Parathyroid adenoma (tissue), 2 donors: ENCODE results near the gene EPB41.
"Not testable (repeated sequence)": the region's sequence is repeated elsewhere in the genome, so short reads cannot be mapped to it uniquely, and the experiment has no call there.

Source experiments
- H2AFZ ChIP-seq: fragments of 300-600 bp; sonication (generic); one replicate; pipeline ENCODE4 v1.7.0; 2017; ENCODE audit warnings: antibody characterized with exemption, mild to moderate bottlenecking
- H3K27ac ChIP-seq: fragments of 300-600 bp; sonication (generic); one replicate; pipeline ENCODE4 v1.7.0; 2017
- H3K27me3 ChIP-seq: fragments of 300-600 bp; sonication (generic); one replicate; pipeline ENCODE4 v1.7.0; 2017; ENCODE audit warnings: low read length; ENCODE audit not compliant: control insufficient read depth, insufficient read depth
- H3K36me3 ChIP-seq: fragments of 300-600 bp; sonication (generic); one replicate; pipeline ENCODE4 v1.7.0; 2017; ENCODE audit warnings: low read length; ENCODE audit not compliant: control insufficient read depth, insufficient read depth
- H3K4me1 ChIP-seq: fragments of 300-600 bp; sonication (generic); one replicate; pipeline ENCODE4 v1.7.0; 2017; ENCODE audit warnings: control low read depth
- H3K4me2 ChIP-seq: fragments of 300-600 bp; sonication (generic); one replicate; pipeline ENCODE4 v1.7.0; 2017; ENCODE audit warnings: low read length
- H3K4me3 ChIP-seq: fragments of 300-600 bp; sonication (generic); one replicate; pipeline ENCODE4 v1.7.0; 2017; ENCODE audit warnings: low read depth, low read length
- H3K79me2 ChIP-seq: fragments of 300-600 bp; sonication (generic); one replicate; pipeline ENCODE4 v1.7.0; 2017; ENCODE audit warnings: control low read depth
- H3K9ac ChIP-seq: fragments of 300-600 bp; sonication (generic); one replicate; pipeline ENCODE4 v1.7.0; 2017; ENCODE audit warnings: mild to moderate bottlenecking
- H3K9me3 ChIP-seq: fragments of 300-600 bp; sonication (generic); one replicate; pipeline ENCODE4 v1.7.0; 2017; ENCODE audit warnings: low read length; ENCODE audit not compliant: control insufficient read depth
- CTCF ChIP-seq: fragments of 300-600 bp; sonication (generic); IDR thresholded peaks from one replicate; pipeline ENCODE4 v1.7.0; 2017; ENCODE audit warnings: antibody characterized with exemption, mild to moderate bottlenecking
- donor health status: primary hyperparathyroidism.

The EPB41 gene

GRCh38 chr1:28869952-28870351 is 44.4 kb upstream of the EPB41 start:
- H3K9ac ChIP-seq, result no peak overlapping the region
- no peaks in the 10 kb centered on the region for H3K4me1 ChIP-seq
- no peaks in the 10 kb centered on the region for H3K9me3 ChIP-seq
- H3K4me2 ChIP-seq, result no peak overlapping the region
- no peak overlapping the region for H3K27ac ChIP-seq
- TF ChIP-seq CTCF, result no peak
- H3K27me3 ChIP-seq, result no peaks in the 10 kb centered on the region
- no peaks in the 10 kb centered on the region for H3K36me3 ChIP-seq
- no peak overlapping the region for H2AFZ ChIP-seq
- no peaks in the 10 kb centered on the region for H3K79me2 ChIP-seq
- no peak overlapping the region for H3K4me3 ChIP-seq

- Histone ChIP-seq H3K4me3 (no peak overlapping the region), H3K9ac (no peak overlapping the region), H3K27me3 (no peaks in the 10 kb centered on the region), H3K27ac (no peak overlapping the region), H3K36me3 (no peaks in the 10 kb centered on the region), H3K4me1 (no peaks in the 10 kb centered on the region), H2AFZ (no peak overlapping the region), H3K79me2 (no peaks in the 10 kb centered on the region), H3K9me3 (no peaks in the 10 kb centered on the region), H3K4me2 (no peak overlapping the region)
- no peak for TF ChIP-seq CTCF
Measured at GRCh38 chr1:28871631-28872401, 42.6 kb upstream of the EPB41 start.

- H3K4me1 ChIP-seq, H3K79me2 ChIP-seq, H3K9me3 ChIP-seq, H3K4me2 ChIP-seq, H3K4me3 ChIP-seq, H3K9ac ChIP-seq, H2AFZ ChIP-seq, H3K36me3 ChIP-seq, H3K27ac ChIP-seq, H3K27me3 ChIP-seq: not testable (repeated sequence)
Measured at GRCh38 chr1:28875134-28875533, 39.2 kb upstream of the EPB41 start.

GRCh38 chr1:28877132-28877781 is 37.1 kb upstream of the EPB41 start:
- Histone ChIP-seq H2AFZ (no peak overlapping the region), H3K36me3 (no peaks in the 10 kb centered on the region), H3K27me3 (no peaks in the 10 kb centered on the region), H3K4me2 (no peak overlapping the region), H3K4me1 (no peaks in the 10 kb centered on the region), H3K79me2 (no peaks in the 10 kb centered on the region), H3K9ac (no peak overlapping the region), H3K4me3 (no peak overlapping the region), H3K9me3 (no peaks in the 10 kb centered on the region), H3K27ac (no peak overlapping the region)
- TF ChIP-seq CTCF, result peak; percentile 75

- Histone ChIP-seq H3K27me3 (no peaks in the 10 kb centered on the region), H3K27ac (no peak overlapping the region), H3K36me3 (no peaks in the 10 kb centered on the region), H2AFZ (no peak overlapping the region), H3K4me2 (no peak overlapping the region), H3K9me3 (no peaks in the 10 kb centered on the region), H3K79me2 (no peaks in the 10 kb centered on the region), H3K9ac (no peak overlapping the region), H3K4me1 (no peaks in the 10 kb centered on the region), H3K4me3 (no peak overlapping the region)
- no peak for TF ChIP-seq CTCF
Measured at GRCh38 chr1:28878796-28879195, 35.6 kb upstream of the EPB41 start.
